Measurements from ENCODE around the gene MARCHF9. TPM values are rescaled to one million over a fixed set of nuclear protein-coding genes. Genes with fewer than 3 reads are reported as not detected.

Gene MARCHF9
- total RNA-seq, 1 experiment from 2014 or later = 18.9 TPM

- POLR2A ChIA-PET (ENCODE audit: unreplicated experiment) = no interaction called here
Observed at GRCh38 chr12:57723630-57723962, 31.3 kb upstream of the MARCHF9 start.

DNA sequence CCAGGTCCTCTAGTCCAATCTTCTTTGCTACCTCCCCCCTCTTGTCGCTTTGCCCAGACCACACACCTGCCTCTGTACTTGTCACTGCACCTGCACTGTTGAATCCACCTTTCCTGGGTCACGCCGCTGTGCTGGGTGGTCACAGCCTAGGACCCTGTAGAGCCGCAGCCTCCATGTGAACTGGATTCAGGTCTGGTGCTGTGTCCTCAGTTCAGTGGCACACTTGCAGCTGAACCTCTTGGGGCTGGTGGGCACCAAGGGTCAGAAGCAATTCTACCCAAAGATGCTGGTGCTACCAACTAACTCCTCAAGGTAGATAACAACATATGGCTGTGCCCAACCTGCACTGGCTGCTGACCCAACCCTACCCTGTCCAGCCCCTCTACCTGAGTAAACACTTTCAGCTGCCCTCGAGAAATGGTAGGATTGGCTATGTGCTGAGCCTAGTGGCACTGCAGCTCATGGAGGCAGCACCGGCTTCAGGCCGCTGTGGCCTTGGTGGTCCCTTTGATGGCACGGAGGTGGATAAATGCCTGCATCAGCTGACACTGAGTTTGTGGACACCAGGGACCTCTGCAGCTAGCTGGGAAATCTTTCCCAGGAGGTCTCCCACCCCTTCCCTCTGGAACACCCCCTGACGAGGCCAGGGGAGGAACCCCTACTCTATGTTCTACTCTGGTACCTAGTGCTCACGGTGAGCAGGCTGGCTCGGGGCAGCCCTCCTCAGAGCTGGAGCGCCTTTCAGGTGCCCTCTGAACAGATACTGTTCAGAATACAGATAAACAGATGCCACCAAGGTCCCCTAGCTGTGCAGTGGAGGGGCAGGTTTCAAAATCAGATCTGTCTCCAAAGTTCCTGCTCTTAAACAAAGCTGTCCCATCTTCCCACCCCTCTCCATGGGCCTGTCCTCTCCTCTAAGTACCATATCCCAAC, 30.6 kb upstream of the MARCHF9 start:
- Histone ChIP-seq H2AFZ (no peak overlapping the region), H4K20me1 (ENCODE audit: insufficient read depth) (no peaks in the 10 kb centered on the region), H3K27me3 (ENCODE audit: insufficient read depth, low read depth) (no peaks in the 10 kb centered on the region), H3K9me2 (ENCODE audit: insufficient read depth) (no peaks in the 10 kb centered on the region), H3K27ac (no peak overlapping the region), H3F3A (ENCODE audit: insufficient read depth, low read depth) (no peaks in the 10 kb centered on the region), H3K4me3 (no peak overlapping the region), H3K79me2 (ENCODE audit: low read depth) (no peaks in the 10 kb centered on the region), H3K9me3 (ENCODE audit: insufficient read depth, low read depth) (no peaks in the 10 kb centered on the region), H3K4me1 (replicated peaks; ENCODE audit: insufficient read depth) (no peaks in the 10 kb centered on the region), H3K36me3 (ENCODE audit: low read depth) (no peaks in the 10 kb centered on the region), H3K4me2 (no peak overlapping the region)
- BruUV-seq (replicated peaks) = no TSS peak
- no peak for DNase-seq
- ChIA-PET CTCF (no interaction called here), POLR2A (ENCODE audit: unreplicated experiment) (no interaction called here)
- intact Hi-C loops (cut with micrococcal nuclease; ENCODE audit: unreplicated experiment) = loop anchor here (10.0 kb wide), 1 partner anchor 129 kb away; the partner anchor contains the start of gene PIP4K2C
- no peak for TF ChIP-seq EZH2 (IDR thresholded peaks at IDR 0.05; ENCODE audit: low read depth)
- TF ChIP-seq, protein P1, sequence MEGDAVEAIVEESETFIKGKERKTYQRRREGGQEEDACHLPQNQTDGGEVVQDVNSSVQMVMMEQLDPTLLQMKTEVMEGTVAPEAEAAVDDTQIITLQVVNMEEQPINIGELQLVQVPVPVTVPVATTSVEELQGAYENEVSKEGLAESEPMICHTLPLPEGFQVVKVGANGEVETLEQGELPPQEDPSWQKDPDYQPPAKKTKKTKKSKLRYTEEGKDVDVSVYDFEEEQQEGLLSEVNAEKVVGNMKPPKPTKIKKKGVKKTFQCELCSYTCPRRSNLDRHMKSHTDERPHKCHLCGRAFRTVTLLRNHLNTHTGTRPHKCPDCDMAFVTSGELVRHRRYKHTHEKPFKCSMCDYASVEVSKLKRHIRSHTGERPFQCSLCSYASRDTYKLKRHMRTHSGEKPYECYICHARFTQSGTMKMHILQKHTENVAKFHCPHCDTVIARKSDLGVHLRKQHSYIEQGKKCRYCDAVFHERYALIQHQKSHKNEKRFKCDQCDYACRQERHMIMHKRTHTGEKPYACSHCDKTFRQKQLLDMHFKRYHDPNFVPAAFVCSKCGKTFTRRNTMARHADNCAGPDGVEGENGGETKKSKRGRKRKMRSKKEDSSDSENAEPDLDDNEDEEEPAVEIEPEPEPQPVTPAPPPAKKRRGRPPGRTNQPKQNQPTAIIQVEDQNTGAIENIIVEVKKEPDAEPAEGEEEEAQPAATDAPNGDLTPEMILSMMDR (conservative IDR thresholded peaks at IDR 0.05) = no peak

More at GRCh38 chr12:57723630-57723962, 31.3 kb upstream of the MARCHF9 start:
- BruUV-seq (replicated peaks) = no TSS peak
- intact Hi-C loops (cut with micrococcal nuclease; ENCODE audit: unreplicated experiment) = loop anchor here (10.0 kb wide), 1 partner anchor 129 kb away; the partner anchor contains the start of gene PIP4K2C
- Histone ChIP-seq H3F3A (ENCODE audit: insufficient read depth, low read depth) (no peaks in the 10 kb centered on the region), H3K4me1 (replicated peaks; ENCODE audit: insufficient read depth) (no peaks in the 10 kb centered on the region), H3K4me3 (no peak overlapping the region), H3K9me2 (ENCODE audit: insufficient read depth) (no peaks in the 10 kb centered on the region), H3K79me2 (ENCODE audit: low read depth) (no peaks in the 10 kb centered on the region), H3K27ac (no peak overlapping the region), H4K20me1 (ENCODE audit: insufficient read depth) (no peaks in the 10 kb centered on the region), H3K36me3 (ENCODE audit: low read depth) (no peaks in the 10 kb centered on the region), H3K27me3 (ENCODE audit: insufficient read depth, low read depth) (no peaks in the 10 kb centered on the region), H2AFZ (no peak overlapping the region), H3K4me2 (no peak overlapping the region), H3K9me3 (ENCODE audit: insufficient read depth, low read depth) (no peaks in the 10 kb centered on the region)
- CTCF ChIA-PET = no interaction called here
- TF ChIP-seq EZH2 (IDR thresholded peaks at IDR 0.05; ENCODE audit: low read depth) = no peak
- TF ChIP-seq, protein P1 (conservative IDR thresholded peaks at IDR 0.05) = no peak
- DNase-seq = no peak

GRCh38 chr12:57724936-57725740, 29.8 kb upstream of the MARCHF9 start:
- no peak overlapping the region for H3K27ac ChIP-seq
- DNase-seq = no peak
- no peaks in the 10 kb centered on the region for H3K36me3 ChIP-seq (ENCODE audit: low read depth)
- H3K4me1 ChIP-seq (replicated peaks; ENCODE audit: insufficient read depth) = no peaks in the 10 kb centered on the region
- no peak overlapping the region for H3K4me3 ChIP-seq
- H3K9me3 ChIP-seq (ENCODE audit: insufficient read depth, low read depth) = no peaks in the 10 kb centered on the region
- H3K27me3 ChIP-seq (ENCODE audit: insufficient read depth, low read depth) = no peaks in the 10 kb centered on the region; the same call in 1 of the 2 replicates
- no peaks in the 10 kb centered on the region for H4K20me1 ChIP-seq (ENCODE audit: insufficient read depth)
- intact Hi-C loops (cut with micrococcal nuclease; ENCODE audit: unreplicated experiment) = loop anchor here (10.0 kb wide), 1 partner anchor 130 kb away; the partner anchor contains the start of gene PIP4K2C
- no peaks in the 10 kb centered on the region for H3F3A ChIP-seq (ENCODE audit: insufficient read depth, low read depth)
- ChIA-PET CTCF (interaction anchor here (1.0 kb wide), 1 partner anchor 142 kb away, joined by 5 read pairs; no protein-coding TSS in a partner anchor), POLR2A (ENCODE audit: unreplicated experiment) (interaction anchor here (0.6 kb wide), 1 partner anchor 11 kb away, joined by 3 read pairs; no protein-coding TSS in a partner anchor)
- no peaks in the 10 kb centered on the region for H3K9me2 ChIP-seq (ENCODE audit: insufficient read depth)
- H2AFZ ChIP-seq = no peak overlapping the region
- no peaks in the 10 kb centered on the region for H3K79me2 ChIP-seq (ENCODE audit: low read depth)
- no peak for TF ChIP-seq EZH2 (IDR thresholded peaks at IDR 0.05; ENCODE audit: low read depth)
- TF ChIP-seq, protein P1 (conservative IDR thresholded peaks at IDR 0.05) = no peak
- BruUV-seq (replicated peaks) = no TSS peak
- no peak overlapping the region for H3K4me2 ChIP-seq
